ENCODE measurements around the gene MGAT5.

Gene MGAT5

GRCh38 chr2:134333646-134334189 lies 79.8 kb downstream of the MGAT5 start:
- H4K20me1 ChIP-seq (ENCODE audit: insufficient read depth): no peaks in the 10 kb centered on the region
- H2AFZ ChIP-seq (ENCODE audit: low read depth): no peak overlapping the region
- H3K4me2 ChIP-seq: no peak overlapping the region
- H3K36me3 ChIP-seq (ENCODE audit: insufficient read depth): no peaks in the 10 kb centered on the region
- no peaks in the 10 kb centered on the region for H3K4me1 ChIP-seq (ENCODE audit: low read depth, poor library complexity, severe bottlenecking)
- no peak overlapping the region for H3K27ac ChIP-seq
- H3K4me3 ChIP-seq (IDR thresholded peaks at IDR 0.05; ENCODE audit: insufficient read depth, low read depth, low read length): no peak overlapping the region
- no peaks in the 10 kb centered on the region for H3K27me3 ChIP-seq (ENCODE audit: insufficient read depth, low read depth)
- H3K9ac ChIP-seq: no peak overlapping the region
- no peaks in the 10 kb centered on the region for H3K79me2 ChIP-seq (ENCODE audit: insufficient read depth, low read depth)
- TF ChIP-seq, protein P1, sequence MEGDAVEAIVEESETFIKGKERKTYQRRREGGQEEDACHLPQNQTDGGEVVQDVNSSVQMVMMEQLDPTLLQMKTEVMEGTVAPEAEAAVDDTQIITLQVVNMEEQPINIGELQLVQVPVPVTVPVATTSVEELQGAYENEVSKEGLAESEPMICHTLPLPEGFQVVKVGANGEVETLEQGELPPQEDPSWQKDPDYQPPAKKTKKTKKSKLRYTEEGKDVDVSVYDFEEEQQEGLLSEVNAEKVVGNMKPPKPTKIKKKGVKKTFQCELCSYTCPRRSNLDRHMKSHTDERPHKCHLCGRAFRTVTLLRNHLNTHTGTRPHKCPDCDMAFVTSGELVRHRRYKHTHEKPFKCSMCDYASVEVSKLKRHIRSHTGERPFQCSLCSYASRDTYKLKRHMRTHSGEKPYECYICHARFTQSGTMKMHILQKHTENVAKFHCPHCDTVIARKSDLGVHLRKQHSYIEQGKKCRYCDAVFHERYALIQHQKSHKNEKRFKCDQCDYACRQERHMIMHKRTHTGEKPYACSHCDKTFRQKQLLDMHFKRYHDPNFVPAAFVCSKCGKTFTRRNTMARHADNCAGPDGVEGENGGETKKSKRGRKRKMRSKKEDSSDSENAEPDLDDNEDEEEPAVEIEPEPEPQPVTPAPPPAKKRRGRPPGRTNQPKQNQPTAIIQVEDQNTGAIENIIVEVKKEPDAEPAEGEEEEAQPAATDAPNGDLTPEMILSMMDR (conservative IDR thresholded peaks at IDR 0.05; ENCODE audit: low read depth, low read length): no peak

DNA sequence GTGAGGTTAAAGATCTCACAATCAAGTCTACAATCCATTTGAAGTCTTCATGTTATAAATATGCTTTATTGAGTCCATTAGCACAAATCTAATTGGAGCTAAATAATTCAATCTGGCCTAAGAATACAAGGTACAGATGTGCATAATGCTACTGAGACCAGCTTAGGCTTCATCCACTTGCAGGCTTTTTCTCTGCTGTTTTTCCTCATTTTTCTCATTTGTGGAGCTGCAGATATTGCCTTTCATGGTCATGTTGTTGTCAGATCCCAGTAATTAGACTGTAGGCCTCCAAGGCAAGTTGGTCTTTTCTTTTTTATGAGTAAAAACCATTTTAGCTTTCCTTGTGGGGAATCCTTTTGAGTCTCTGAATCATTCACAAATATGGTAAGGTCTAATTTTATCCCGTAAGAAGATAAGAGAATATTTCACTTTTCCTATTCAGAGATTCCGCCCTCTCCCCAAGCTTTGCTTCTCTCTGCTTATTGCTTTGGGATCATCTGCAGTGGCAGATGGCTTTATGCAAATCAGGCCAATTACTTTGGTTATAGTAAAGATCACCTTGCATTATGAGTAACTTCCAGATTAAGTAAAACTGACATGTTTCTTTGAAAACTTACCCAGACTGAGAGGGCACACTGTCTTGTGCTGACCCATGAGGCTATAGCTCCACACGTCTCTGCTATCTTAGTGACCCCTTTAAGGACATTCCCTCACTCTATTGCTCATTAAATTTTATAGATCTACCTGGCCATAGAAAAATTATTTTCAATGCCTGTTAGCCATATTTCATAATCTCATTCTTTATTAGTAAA lies 80.9 kb downstream of the MGAT5 start:
- Histone ChIP-seq H3K4me1 (ENCODE audit: low read depth, poor library complexity, severe bottlenecking) (no peaks in the 10 kb centered on the region), H3K27me3 (ENCODE audit: insufficient read depth, low read depth) (no peaks in the 10 kb centered on the region), H3K9ac (no peak overlapping the region), H2AFZ (ENCODE audit: low read depth) (no peak overlapping the region), H3K27ac (no peak overlapping the region), H4K20me1 (ENCODE audit: insufficient read depth) (no peaks in the 10 kb centered on the region), H3K36me3 (ENCODE audit: insufficient read depth) (no peaks in the 10 kb centered on the region), H3K4me3 (IDR thresholded peaks at IDR 0.05; ENCODE audit: insufficient read depth, low read depth, low read length) (no peak overlapping the region), H3K4me2 (no peak overlapping the region), H3K79me2 (ENCODE audit: insufficient read depth, low read depth) (no peaks in the 10 kb centered on the region)
- TF ChIP-seq, protein P1 (conservative IDR thresholded peaks at IDR 0.05; ENCODE audit: low read depth, low read length): no peak

DNA sequence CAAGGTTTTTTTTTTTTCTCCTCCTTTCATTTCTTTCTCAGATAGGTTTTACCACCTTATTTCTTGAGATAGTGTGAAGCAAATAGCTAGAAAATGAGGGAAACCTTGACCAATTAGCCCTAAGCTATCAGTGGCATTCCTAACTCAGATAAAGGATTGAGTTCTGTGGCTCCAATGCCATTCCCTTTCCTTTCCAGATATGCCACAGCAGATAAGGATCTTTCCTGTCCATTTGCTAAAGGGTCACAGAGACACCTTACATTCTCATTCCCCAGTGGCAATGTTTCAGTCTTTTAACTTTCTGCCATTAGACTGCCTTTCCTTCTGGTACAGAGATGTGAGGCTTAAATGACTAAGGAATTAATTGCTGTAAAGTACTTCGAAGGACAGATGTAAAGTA lies 81.7 kb downstream of the MGAT5 start:
- TF ChIP-seq, protein P1 (conservative IDR thresholded peaks at IDR 0.05; ENCODE audit: low read depth, low read length): no peak
- Histone ChIP-seq H2AFZ (ENCODE audit: low read depth) (no peak overlapping the region), H4K20me1 (ENCODE audit: insufficient read depth) (no peaks in the 10 kb centered on the region), H3K9ac (no peak overlapping the region), H3K27ac (no peak overlapping the region), H3K79me2 (ENCODE audit: insufficient read depth, low read depth) (no peaks in the 10 kb centered on the region), H3K4me3 (IDR thresholded peaks at IDR 0.05; ENCODE audit: insufficient read depth, low read depth, low read length) (no peak overlapping the region), H3K4me2 (no peak overlapping the region), H3K4me1 (ENCODE audit: low read depth, poor library complexity, severe bottlenecking) (no peaks in the 10 kb centered on the region), H3K36me3 (ENCODE audit: insufficient read depth) (no peaks in the 10 kb centered on the region), H3K27me3 (ENCODE audit: insufficient read depth, low read depth) (no peaks in the 10 kb centered on the region)

GRCh38 chr2:134336352-134336751 lies 82.5 kb downstream of the MGAT5 start:
- H3K36me3 ChIP-seq (ENCODE audit: insufficient read depth): no peaks in the 10 kb centered on the region
- no peak overlapping the region for H3K4me3 ChIP-seq (IDR thresholded peaks at IDR 0.05; ENCODE audit: insufficient read depth, low read depth, low read length)
- no peak overlapping the region for H3K9ac ChIP-seq
- no peaks in the 10 kb centered on the region for H3K79me2 ChIP-seq (ENCODE audit: insufficient read depth, low read depth)
- H3K27ac ChIP-seq: no peak overlapping the region
- H2AFZ ChIP-seq (ENCODE audit: low read depth): no peak overlapping the region
- no peak overlapping the region for H3K4me2 ChIP-seq
- no peaks in the 10 kb centered on the region for H3K4me1 ChIP-seq (ENCODE audit: low read depth, poor library complexity, severe bottlenecking)
- no peaks in the 10 kb centered on the region for H3K27me3 ChIP-seq (ENCODE audit: insufficient read depth, low read depth)
- H4K20me1 ChIP-seq (ENCODE audit: insufficient read depth): no peaks in the 10 kb centered on the region
- TF ChIP-seq, protein P1 (conservative IDR thresholded peaks at IDR 0.05; ENCODE audit: low read depth, low read length): no peak
